ENCODE results near the gene PHF11.
A peak's percentile ranks its signal among the peaks of the same experiment; 100 is the strongest.

PHF11 gene

DNA sequence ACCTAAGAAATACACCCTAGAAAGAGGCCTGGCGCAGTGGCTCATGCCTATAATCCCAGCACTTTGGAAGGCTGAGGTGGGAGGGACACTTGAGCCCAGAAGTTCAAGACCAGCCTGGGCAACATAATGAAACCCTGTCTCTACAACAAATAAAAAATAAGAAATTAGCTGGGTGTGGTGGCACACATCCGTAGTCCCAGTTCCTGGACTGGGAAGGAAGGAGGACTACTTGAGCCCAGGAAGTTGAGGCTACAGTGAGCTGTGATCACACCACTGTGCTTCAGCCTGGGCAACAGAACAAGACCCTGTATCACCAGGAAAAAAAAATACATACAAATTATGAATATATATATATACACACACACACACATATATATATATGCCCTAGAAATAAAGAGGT is 42.7 kb downstream of the PHF11 start:
- Histone ChIP-seq H3K27ac (ENCODE audit: low read length) (no peak overlapping the region), H3K9me3 (ENCODE audit: insufficient read depth, low read length, severe bottlenecking) (no peaks in the 10 kb centered on the region), H4K20me1 (ENCODE audit: insufficient read depth, low read length) (no peaks in the 10 kb centered on the region), H2AFZ (ENCODE audit: low read depth, low read length) (no peak overlapping the region), H3K4me3 (ENCODE audit: low read depth in 1 of 2, low read length in 2 of 2) (no peak overlapping the region), H3K4me2 (ENCODE audit: insufficient read depth, low read length) (no peak overlapping the region), H3K36me3 (ENCODE audit: insufficient read depth, low read length) (peaks cover 50% of the 10 kb centered on the region), H3K9ac (ENCODE audit: low read depth, low read length) (no peak overlapping the region), H3K27me3 (ENCODE audit: insufficient read depth, low read length, poor library complexity) (no peaks in the 10 kb centered on the region), H3K79me2 (ENCODE audit: insufficient read depth, low read length) (no peaks in the 10 kb centered on the region), H3K4me1 (ENCODE audit: insufficient read depth, low read length) (no peaks in the 10 kb centered on the region)
- DNase-seq (no peak), ATAC-seq (ENCODE audit: insufficient read depth, low read depth) (no peak)
- TF ChIP-seq CTCF (IDR thresholded peaks at IDR 0.05; ENCODE audit: borderline replicate concordance, extremely low read depth, low read length, poor library complexity, severe bottlenecking) (no peak), EZH2 (IDR thresholded peaks at IDR 0.05; ENCODE audit: borderline replicate concordance, low read depth, low read length, severe bottlenecking) (no peak)

DNA sequence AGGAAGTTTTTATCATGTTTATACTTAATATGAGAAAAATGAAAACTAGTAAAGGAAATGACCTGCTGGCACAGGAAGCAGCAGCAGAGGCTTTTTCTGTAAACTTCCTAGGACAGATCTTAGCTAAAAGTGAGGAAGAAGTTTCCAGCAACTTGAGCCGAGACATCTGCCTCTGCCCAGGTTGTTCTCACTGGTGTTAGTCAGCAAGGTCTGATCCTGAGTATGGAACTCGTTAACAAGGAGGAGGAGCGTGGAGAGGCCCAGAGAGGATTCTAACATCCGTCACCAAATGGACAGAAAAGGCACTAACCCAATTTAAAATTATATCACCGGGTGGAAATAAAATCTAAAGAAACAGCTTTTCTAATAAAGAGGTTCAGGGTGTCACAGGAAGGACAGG is 43.6 kb downstream of the PHF11 start:
- Histone ChIP-seq H2AFZ (ENCODE audit: low read depth, low read length) (no peak overlapping the region), H3K36me3 (ENCODE audit: insufficient read depth, low read length) (peaks cover 48% of the 10 kb centered on the region), H3K4me2 (ENCODE audit: insufficient read depth, low read length) (no peak overlapping the region), H3K4me1 (ENCODE audit: insufficient read depth, low read length) (no peaks in the 10 kb centered on the region), H3K9me3 (ENCODE audit: insufficient read depth, low read length, severe bottlenecking) (no peaks in the 10 kb centered on the region), H4K20me1 (ENCODE audit: insufficient read depth, low read length) (no peaks in the 10 kb centered on the region), H3K27ac (ENCODE audit: low read length) (no peak overlapping the region), H3K27me3 (ENCODE audit: insufficient read depth, low read length, poor library complexity) (no peaks in the 10 kb centered on the region), H3K9ac (ENCODE audit: low read depth, low read length) (no peak overlapping the region), H3K4me3 (ENCODE audit: low read depth in 1 of 2, low read length in 2 of 2) (no peak overlapping the region), H3K79me2 (ENCODE audit: insufficient read depth, low read length) (no peaks in the 10 kb centered on the region)
- ATAC-seq (ENCODE audit: insufficient read depth, low read depth) (no peak), DNase-seq (no peak)
- TF ChIP-seq EZH2 (IDR thresholded peaks at IDR 0.05; ENCODE audit: borderline replicate concordance, low read depth, low read length, severe bottlenecking) (no peak), CTCF (IDR thresholded peaks at IDR 0.05; ENCODE audit: borderline replicate concordance, extremely low read depth, low read length, poor library complexity, severe bottlenecking) (no peak)

DNA sequence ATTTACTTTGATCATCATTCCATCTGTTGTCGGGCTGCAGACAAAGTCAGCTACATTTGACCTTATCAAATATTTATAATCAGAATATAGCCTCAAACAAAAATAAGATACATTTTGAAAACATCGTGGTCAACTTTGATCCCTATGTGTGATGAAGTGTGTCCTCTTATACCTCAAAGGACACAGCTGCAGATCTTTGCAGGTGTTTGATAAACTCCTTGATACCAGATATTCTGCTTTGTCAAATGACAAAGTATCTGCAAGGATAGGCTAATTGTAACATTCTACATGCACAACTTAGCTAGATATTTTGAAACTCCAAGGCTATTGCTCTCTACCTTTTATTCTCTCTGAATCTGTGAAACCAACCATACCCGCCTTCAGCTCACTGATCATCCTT is 44.0 kb downstream of the PHF11 start:
- Histone ChIP-seq H3K27me3 (ENCODE audit: insufficient read depth, low read length, poor library complexity) (no peaks in the 10 kb centered on the region), H2AFZ (ENCODE audit: low read depth, low read length) (no peak overlapping the region), H3K9ac (ENCODE audit: low read depth, low read length) (no peak overlapping the region), H3K36me3 (ENCODE audit: insufficient read depth, low read length) (peaks cover 48% of the 10 kb centered on the region), H4K20me1 (ENCODE audit: insufficient read depth, low read length) (no peaks in the 10 kb centered on the region), H3K4me1 (ENCODE audit: insufficient read depth, low read length) (no peaks in the 10 kb centered on the region), H3K4me2 (ENCODE audit: insufficient read depth, low read length) (no peak overlapping the region), H3K9me3 (ENCODE audit: insufficient read depth, low read length, severe bottlenecking) (no peaks in the 10 kb centered on the region), H3K27ac (ENCODE audit: low read length) (no peak overlapping the region), H3K79me2 (ENCODE audit: insufficient read depth, low read length) (no peaks in the 10 kb centered on the region), H3K4me3 (ENCODE audit: low read depth in 1 of 2, low read length in 2 of 2) (no peak overlapping the region)
- no peak for DNase-seq
- ATAC-seq (ENCODE audit: insufficient read depth, low read depth), result no peak
- TF ChIP-seq CTCF (IDR thresholded peaks at IDR 0.05; ENCODE audit: borderline replicate concordance, extremely low read depth, low read length, poor library complexity, severe bottlenecking) (no peak), EZH2 (IDR thresholded peaks at IDR 0.05; ENCODE audit: borderline replicate concordance, low read depth, low read length, severe bottlenecking) (no peak)

DNA sequence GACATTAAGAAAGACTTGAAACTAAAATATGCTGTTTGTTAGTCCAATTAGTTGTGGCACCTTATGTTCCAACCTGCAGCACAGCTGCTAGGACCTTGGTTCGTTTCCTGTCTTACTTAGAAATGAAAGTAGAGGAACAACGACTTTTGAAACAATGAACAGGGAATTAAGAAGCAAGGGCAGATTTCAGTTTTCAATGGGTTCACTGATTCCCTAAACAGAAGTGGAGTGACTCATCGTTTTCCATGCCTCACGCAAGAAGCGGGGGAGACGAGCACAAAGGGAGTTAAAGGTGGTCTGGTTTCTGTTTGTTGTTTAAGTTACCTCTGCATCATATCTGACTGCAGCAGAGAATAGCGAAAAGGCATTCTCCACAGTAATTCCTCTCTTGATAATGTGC is 44.8 kb downstream of the PHF11 start:
- Histone ChIP-seq H3K4me2 (ENCODE audit: insufficient read depth, low read length) (no peak overlapping the region), H2AFZ (ENCODE audit: low read depth, low read length) (no peak overlapping the region), H3K36me3 (ENCODE audit: insufficient read depth, low read length) (peaks cover 51% of the 10 kb centered on the region), H3K9ac (ENCODE audit: low read depth, low read length) (no peak overlapping the region), H3K79me2 (ENCODE audit: insufficient read depth, low read length) (no peaks in the 10 kb centered on the region), H4K20me1 (ENCODE audit: insufficient read depth, low read length) (no peaks in the 10 kb centered on the region), H3K4me3 (ENCODE audit: low read depth in 1 of 2, low read length in 2 of 2) (no peak overlapping the region), H3K27me3 (ENCODE audit: insufficient read depth, low read length, poor library complexity) (no peaks in the 10 kb centered on the region), H3K4me1 (ENCODE audit: insufficient read depth, low read length) (no peaks in the 10 kb centered on the region), H3K9me3 (ENCODE audit: insufficient read depth, low read length, severe bottlenecking) (no peaks in the 10 kb centered on the region), H3K27ac (ENCODE audit: low read length) (0 out of 2 replicates have a peak overlapping the region, but pooled peaks have one; percentile 9)
- no peak for TF ChIP-seq EZH2 (IDR thresholded peaks at IDR 0.05; ENCODE audit: borderline replicate concordance, low read depth, low read length, severe bottlenecking)
- no peak for TF ChIP-seq CTCF (IDR thresholded peaks at IDR 0.05; ENCODE audit: borderline replicate concordance, extremely low read depth, low read length, poor library complexity, severe bottlenecking)
- peak; percentile 58; the same call in 2 of the 3 replicates for ATAC-seq (ENCODE audit: insufficient read depth, low read depth)
- no peak for DNase-seq

Measured in DND-41 (cell line).